Measurements from ENCODE around the gene RAD50.
"Not testable (repeated sequence)": the region's sequence is repeated elsewhere in the genome, so short reads cannot be mapped to it uniquely, and the experiment has no call there.

RAD50 gene

DNA sequence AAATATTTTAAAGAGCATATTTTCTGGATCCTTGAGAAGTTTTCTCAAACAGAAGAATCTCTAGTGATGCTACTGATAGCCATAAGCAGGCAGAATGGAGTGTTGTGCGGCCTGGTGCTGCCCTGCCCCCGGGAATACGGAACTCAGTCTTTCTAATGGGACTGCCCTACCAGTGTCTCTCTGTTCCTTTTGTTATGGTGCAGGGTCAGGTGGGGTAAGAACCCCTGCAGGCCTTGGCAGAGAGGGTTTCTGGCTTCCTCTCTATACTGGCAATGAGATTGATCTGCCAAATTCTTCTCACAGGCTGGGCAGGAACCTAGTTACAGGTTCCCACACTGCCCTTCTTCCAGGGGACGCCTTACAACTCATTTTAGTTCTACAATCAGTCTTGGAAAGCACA lies 16.0 kb upstream of the RAD50 start:
- no peaks in the 10 kb centered on the region for H3K9me3 Mint-ChIP-seq
- peaks cover 2 to 6% of the 10 kb centered on the region in 2 donors for H3K4me1 Mint-ChIP-seq
- H3K27ac Mint-ChIP-seq, result no peak overlapping the region
- no peak overlapping the region for H3K4me3 Mint-ChIP-seq
- H3K27me3 Mint-ChIP-seq, result peaks cover 0 to 10% of the 10 kb centered on the region in 2 donors
- DNase-seq (no peak), ATAC-seq (replicated peaks) (no peak)
- no peaks in the 10 kb centered on the region for H3K36me3 Mint-ChIP-seq

DNA sequence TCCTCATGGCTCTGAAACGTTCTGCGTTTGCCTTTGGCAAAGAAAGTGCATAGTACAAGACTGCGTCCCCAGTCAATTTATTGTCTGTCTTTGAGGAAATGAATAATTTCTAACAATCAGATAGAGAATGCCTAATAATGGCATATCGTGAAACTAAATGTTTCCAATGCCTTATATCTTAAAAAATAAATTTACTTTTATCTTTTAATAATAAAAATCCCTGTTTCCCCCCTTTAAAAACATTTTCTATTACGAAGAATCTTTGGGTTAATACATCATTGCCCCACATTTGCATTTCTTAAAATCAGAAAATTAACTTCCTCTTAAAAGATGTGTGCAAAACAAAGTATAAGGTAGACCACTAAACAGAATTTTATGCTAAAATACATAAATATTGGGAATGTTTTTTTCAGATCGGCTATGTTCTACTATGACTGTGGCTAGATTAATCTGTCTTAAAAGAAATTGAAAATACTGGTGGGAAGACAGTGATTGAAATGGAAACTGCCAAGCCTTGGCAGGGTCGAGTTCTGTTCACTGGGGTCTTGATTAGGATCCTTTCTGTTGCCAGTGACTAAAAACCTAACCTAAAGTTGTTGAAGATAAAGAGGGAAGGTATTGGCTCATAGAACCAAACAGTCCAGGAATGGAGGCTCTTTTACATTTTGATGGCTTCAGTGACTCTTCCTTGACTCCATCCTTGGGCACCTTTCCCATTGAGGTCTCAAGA lies 13.1 kb upstream of the RAD50 start, which contains the start of gene IL5:
TSS of gene IL5 (minus strand) at position 51 of the 730 bp plus-strand sequence. CDS start at position 7, 44 bp downstream.
- H3K9me3 Mint-ChIP-seq, result no peaks in the 10 kb centered on the region
- H3K27me3 Mint-ChIP-seq, result no peaks in the 10 kb centered on the region
- H3K36me3 Mint-ChIP-seq, result no peaks in the 10 kb centered on the region
- DNase-seq (no peak), ATAC-seq (replicated peaks) (no peak)
- H3K4me3 Mint-ChIP-seq, result no peak within 1 kb of the TSS
- peaks cover 2 to 6% of the 10 kb centered on the region in 2 donors for H3K4me1 Mint-ChIP-seq
- H3K27ac Mint-ChIP-seq, result no peak within 1 kb of the TSS

DNA sequence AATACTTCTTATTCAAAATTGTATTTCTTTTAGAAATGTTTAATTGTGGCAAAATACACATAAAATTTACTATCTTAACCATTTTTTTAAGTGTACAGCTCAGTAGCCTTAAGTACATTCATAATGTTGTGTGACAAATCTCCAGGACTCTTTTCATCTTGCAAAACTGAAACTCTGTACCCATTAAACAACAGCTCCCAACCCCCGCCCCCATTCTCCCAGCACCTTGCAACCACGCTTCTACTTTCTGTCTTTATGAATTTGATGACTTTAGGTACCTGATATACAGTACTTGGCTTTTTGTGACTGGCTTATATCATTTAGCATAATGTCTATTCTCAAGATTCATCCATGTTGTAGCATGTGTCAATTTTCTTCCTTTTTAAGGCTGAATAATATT lies 10.7 kb upstream of the RAD50 start:
- Mint-ChIP-seq H3K4me1 (peaks cover 2 to 6% of the 10 kb centered on the region in 2 donors), H3K36me3 (no peaks in the 10 kb centered on the region), H3K4me3 (no peak overlapping the region), H3K9me3 (no peaks in the 10 kb centered on the region), H3K27me3 (no peaks in the 10 kb centered on the region), H3K27ac (no peak overlapping the region)
- no peak for ATAC-seq (replicated peaks)
- no peak for DNase-seq

DNA sequence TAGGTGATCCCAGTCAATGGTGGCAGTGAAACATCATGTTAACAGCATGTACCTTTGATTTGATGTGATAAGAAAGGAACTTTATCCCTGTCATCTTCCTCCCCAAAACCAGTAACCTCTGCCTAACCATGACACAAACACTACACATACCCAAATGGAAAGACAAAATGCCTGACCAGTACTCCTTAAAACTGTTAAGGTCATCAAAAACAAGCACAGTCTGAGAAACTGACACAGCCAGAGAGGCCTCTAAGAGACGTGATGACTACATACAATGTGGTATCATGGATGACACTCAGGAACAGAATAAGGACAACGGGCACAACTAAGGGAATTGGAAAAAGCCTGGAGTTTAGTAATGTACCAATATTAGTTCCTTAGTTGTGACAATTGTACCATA lies 9.5 kb upstream of the RAD50 start:
- H3K9me3 Mint-ChIP-seq, result no peaks in the 10 kb centered on the region
- ATAC-seq (replicated peaks), result no peak
- no peaks in the 10 kb centered on the region for H3K27me3 Mint-ChIP-seq
- no peak for DNase-seq
- H3K4me3 Mint-ChIP-seq, result no peak overlapping the region
- H3K36me3 Mint-ChIP-seq, result no peaks in the 10 kb centered on the region
- peaks cover 2 to 6% of the 10 kb centered on the region in 2 donors for H3K4me1 Mint-ChIP-seq
- no peak overlapping the region for H3K27ac Mint-ChIP-seq

DNA sequence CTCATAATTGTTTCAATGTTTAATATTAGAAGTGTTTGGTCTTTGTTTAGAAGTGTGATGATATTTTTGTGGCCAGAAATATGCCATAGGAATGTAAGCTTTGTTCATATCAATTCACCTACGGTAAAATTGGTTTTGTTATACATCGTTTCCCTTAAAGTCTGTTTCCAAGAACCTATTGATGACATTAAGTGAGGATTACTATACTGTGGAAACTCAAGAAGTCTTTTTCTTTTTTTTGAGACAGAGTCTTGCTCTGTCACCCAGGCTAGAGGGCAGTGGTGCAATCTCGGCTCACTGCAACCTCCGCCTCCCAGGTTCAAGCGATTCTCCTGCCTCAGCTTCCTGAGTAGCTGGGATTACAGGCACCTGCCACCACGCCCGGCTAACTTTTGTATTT lies 7.9 kb upstream of the RAD50 start:
- not testable (repeated sequence) for H3K36me3 Mint-ChIP-seq; ATAC-seq (replicated peaks); H3K27ac Mint-ChIP-seq; H3K4me1 Mint-ChIP-seq; H3K27me3 Mint-ChIP-seq; DNase-seq; H3K4me3 Mint-ChIP-seq; H3K9me3 Mint-ChIP-seq

DNA sequence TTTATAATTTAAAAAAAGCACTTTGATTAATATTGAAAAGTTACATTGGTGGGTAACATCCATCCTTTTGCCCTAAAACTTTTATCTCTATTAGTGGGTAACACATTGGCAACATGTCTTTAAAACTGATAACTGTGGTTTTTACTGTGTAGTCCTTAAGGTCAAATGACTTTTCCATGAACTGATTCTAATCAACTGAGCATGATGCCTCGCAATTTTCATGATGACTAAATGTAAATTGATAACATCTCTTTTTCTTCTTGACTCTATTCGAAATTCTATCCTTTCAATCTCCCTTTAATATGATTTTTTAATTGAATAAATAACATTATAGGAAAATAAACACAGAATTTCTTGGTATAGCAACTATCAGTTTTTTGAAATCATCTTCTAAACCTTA lies 7.2 kb upstream of the RAD50 start:
- DNase-seq (no peak), ATAC-seq (replicated peaks) (no peak)
- Mint-ChIP-seq H3K4me1 (peaks cover 0 to 2% of the 10 kb centered on the region in 2 donors), H3K4me3 (no peak overlapping the region), H3K27ac (no peak overlapping the region), H3K27me3 (no peaks in the 10 kb centered on the region), H3K36me3 (no peaks in the 10 kb centered on the region), H3K9me3 (no peaks in the 10 kb centered on the region)

DNA sequence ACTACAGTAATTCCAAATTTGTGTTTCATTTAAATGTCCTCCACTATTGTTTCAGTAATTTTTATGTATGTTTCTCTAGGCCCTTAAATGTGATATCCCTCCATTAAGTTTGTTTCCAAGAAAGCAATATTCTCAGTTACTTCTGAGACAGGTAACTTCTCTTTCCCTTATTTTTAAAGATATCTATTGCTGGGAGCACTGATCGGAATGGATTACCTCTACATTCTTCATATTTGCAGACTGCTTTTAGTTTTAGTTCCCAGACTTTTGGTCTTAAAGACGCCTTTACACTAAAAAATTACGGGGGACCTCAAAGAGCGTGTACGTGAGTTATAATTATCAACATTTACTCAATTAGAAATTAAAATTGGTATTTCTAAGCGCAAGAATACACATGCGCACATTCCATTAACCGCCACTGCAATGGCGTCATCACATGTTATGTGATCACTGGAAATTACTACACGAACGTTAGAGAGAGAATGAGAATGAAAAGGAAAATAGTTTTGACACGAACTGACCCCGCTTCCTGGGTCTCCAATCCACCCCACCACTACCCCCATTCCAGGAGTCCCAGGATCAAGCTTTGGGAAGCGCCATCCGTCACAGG lies 519 bp upstream of the RAD50 start:
- Mint-ChIP-seq H3K36me3 (peaks cover 0 to 12% of the 10 kb centered on the region in 2 donors), H3K27me3 (no peaks in the 10 kb centered on the region), H3K9me3 (peaks cover 0 to 5% of the 10 kb centered on the region in 2 donors), H3K27ac (peak overlapping the region; percentile 98), H3K4me3 (peak overlapping the region; percentile 97 to 98), H3K4me1 (peaks cover 9 to 24% of the 10 kb centered on the region in 2 donors)
- DNase-seq (no peak), ATAC-seq (replicated peaks) (no peak)

DNA sequence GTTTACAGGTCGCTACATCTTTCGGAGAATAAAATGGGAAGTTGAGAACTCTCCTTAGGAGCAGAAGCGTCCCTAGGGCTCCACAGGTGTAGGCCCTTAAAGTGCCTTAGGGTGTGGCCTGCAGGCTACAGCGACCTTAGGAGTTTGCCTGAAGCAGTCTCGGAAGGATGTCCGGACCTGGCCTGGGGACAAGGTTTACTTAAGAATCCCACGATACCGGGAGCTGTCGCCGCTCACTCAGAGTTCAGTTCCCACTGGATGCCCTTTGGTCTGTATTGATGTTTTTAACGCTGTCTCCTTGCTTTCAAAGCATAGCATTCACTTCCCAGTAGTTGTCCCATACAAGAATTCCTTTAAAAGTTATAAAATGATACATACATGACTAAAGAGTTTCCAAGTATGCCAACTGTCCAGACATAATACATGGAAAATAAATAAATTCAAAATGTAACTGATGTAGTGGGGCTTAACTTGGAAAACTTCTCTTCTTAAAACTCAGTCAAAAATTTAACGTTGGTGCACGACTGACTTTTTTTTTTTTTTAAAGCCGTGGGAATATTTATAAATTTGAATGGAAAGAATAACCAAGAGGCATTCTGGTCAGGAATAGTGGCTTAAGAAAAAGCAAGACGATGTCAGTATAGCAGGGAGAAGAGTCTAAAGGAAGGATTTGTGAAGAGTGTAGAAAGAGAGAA lies 848 bp downstream of the RAD50 start:
- Mint-ChIP-seq H3K36me3 (peaks cover 0 to 12% of the 10 kb centered on the region in 2 donors), H3K9me3 (peaks cover 0 to 5% of the 10 kb centered on the region in 2 donors), H3K4me3 (peak overlapping the region; percentile 97 to 98), H3K27me3 (no peaks in the 10 kb centered on the region), H3K4me1 (peaks cover 9 to 24% of the 10 kb centered on the region in 2 donors), H3K27ac (peak overlapping the region; percentile 98)
- no peak for DNase-seq
- peak; percentile 49 to 57 for ATAC-seq (replicated peaks)

DNA sequence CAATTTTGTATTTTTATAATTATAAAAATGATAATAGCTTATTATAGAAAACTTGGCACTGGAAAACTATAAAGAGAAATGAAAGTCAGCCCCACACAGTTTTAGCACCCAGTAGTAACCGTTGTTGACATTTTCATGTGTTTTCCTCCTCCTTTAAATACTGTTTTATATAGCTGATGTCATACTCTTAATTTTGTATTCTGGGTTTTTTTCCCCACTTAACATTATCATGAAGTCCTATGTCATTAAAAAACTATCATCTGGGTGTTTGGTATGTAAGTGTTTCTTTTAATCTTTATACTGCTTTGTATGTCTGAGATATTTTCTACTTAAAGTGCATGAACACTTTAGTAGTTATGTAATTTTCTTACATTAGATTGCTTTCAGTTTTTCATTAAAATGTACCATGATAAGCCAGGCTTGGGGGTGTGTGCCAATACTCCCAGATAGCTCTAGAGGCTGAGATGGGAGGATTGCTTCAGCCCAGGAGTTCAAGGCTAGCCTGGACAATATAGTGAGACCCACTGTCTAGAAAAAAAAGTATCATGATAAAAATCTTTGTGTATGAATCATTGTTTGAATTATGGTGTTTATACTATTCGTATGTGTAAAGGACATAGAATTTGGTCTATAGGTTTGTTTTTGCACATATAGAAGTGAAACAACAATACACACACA lies 2.7 kb downstream of the RAD50 start:
- Mint-ChIP-seq H3K27ac (no peak overlapping the region), H3K27me3 (no peaks in the 10 kb centered on the region), H3K36me3 (peaks cover 0 to 12% of the 10 kb centered on the region in 2 donors), H3K4me3 (no peak overlapping the region), H3K9me3 (peaks cover 0 to 5% of the 10 kb centered on the region in 2 donors), H3K4me1 (peaks cover 8 to 24% of the 10 kb centered on the region in 2 donors)
- no peak for ATAC-seq (replicated peaks)
- no peak for DNase-seq

DNA sequence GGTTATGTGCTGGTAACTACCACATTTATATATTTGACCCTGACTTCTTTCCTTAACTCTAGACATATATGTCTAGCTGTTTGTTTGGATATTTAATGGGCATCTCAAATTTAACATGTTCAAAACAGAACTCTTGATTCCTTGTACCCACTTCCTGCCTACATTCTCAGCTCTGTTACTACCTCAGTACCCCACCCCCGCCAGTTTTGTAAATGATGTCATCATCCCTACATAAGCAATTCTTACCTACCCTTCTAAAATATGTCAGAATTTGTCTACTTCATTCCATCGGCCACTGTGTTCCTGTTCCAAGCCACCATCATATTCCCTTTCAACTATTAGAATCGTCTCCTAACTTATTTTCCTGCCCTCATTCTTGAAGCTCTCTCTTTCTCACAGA lies 4.8 kb downstream of the RAD50 start:
- no peak overlapping the region for H3K4me3 Mint-ChIP-seq
- H3K27me3 Mint-ChIP-seq, result no peaks in the 10 kb centered on the region
- ATAC-seq (replicated peaks) (no peak), DNase-seq (no peak)
- peaks cover 2 to 6% of the 10 kb centered on the region in 2 donors for H3K9me3 Mint-ChIP-seq
- peaks cover 11 to 12% of the 10 kb centered on the region in 2 donors for H3K36me3 Mint-ChIP-seq
- H3K4me1 Mint-ChIP-seq, result peaks cover 12 to 20% of the 10 kb centered on the region in 2 donors
- no peak overlapping the region for H3K27ac Mint-ChIP-seq

DNA sequence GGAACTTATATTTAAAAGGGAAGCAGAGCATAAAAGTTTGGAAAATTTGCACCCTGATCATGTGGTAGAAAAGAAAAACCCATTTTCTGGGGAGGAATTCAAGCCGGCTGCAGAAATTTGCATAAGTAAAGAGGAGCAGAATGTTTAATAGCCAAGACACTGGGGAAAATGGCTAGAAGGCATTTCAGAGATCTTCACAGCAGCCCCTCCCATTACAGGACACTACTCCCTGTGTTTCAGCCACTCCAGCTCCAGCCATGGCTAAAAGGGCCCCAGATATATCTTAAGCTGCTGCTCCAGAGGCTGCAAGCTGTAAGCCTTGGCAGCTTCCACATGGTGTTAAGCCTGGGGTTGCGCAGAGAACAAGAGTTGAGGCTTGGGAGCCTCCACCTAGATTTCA lies 7.8 kb downstream of the RAD50 start:
- ATAC-seq (replicated peaks); H3K9me3 Mint-ChIP-seq; DNase-seq; H3K4me1 Mint-ChIP-seq; H3K27me3 Mint-ChIP-seq; H3K4me3 Mint-ChIP-seq; H3K27ac Mint-ChIP-seq: not testable (repeated sequence)
- peaks cover 22 to 27% of the 10 kb centered on the region in 2 donors for H3K36me3 Mint-ChIP-seq

DNA sequence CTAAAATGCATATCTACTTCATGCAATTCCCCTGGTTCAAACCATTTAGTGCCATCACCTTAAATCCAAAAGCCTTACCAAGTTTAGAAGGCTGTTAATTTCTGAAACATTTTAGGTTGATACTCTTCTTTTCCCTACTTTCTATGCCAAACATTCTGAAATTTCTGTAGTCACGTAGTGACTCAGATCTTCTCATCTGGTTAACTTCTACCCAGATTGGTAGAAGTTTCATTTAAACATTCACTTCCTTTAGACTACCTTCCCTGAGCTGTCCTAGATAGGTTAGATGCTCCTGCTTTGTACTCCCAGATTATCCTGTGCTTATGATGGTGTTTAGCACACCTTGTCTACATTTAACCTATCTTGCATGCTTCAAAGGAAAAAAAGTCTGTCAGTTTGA lies 9.9 kb downstream of the RAD50 start:
- Mint-ChIP-seq H3K4me1 (peaks cover 4 to 8% of the 10 kb centered on the region in 2 donors), H3K36me3 (peaks cover 32 to 41% of the 10 kb centered on the region in 2 donors), H3K27me3 (no peaks in the 10 kb centered on the region), H3K4me3 (no peak overlapping the region), H3K9me3 (peaks cover 0 to 6% of the 10 kb centered on the region in 2 donors), H3K27ac (no peak overlapping the region)
- DNase-seq, result no peak
- no peak for ATAC-seq (replicated peaks)

DNA sequence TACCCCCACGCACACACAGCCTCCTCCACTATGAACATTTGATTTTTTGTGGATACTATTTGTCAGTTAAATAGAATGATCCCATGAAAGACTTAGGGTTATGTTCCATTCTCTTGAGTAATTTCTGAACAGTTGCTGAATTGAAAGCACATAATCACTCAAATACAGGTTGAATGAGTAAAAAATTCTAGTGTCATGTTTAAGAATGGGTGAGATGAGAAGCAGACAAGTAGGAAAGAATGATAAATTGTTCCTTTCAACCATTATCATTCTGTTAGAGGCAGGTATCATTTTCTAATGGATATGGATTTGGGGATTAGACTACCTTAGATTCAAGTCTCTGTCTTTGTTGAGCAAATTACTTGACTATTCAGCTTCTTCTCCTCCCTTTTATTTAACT lies 19.3 kb downstream of the RAD50 start:
- no peaks in the 10 kb centered on the region for H3K4me1 Mint-ChIP-seq
- no peak overlapping the region for H3K4me3 Mint-ChIP-seq
- peaks cover 37 to 58% of the 10 kb centered on the region in 2 donors for H3K36me3 Mint-ChIP-seq
- no peak overlapping the region for H3K27ac Mint-ChIP-seq
- H3K27me3 Mint-ChIP-seq, result no peaks in the 10 kb centered on the region
- H3K9me3 Mint-ChIP-seq, result peaks cover 0 to 3% of the 10 kb centered on the region in 2 donors
- ATAC-seq (replicated peaks) (no peak), DNase-seq (no peak)

DNA sequence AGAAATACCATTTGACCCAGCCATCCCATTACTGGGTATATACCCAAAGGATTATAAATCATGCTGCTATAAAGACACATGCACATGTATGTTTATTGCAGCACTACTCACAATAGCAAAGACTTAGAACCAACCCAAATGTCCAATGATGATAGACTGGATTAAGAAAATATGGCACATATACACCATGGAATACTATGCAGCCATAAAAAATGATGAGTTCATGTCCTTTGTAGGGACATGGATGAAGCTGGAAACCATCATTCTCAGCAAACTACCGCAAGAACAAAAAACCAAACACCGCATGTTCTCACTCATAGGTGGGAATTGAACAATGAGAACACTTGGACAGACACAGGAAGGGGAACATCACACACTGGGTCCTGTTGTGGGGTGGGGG lies 27.8 kb downstream of the RAD50 start:
- H3K9me3 Mint-ChIP-seq; H3K27ac Mint-ChIP-seq; H3K4me3 Mint-ChIP-seq; ATAC-seq (replicated peaks); H3K27me3 Mint-ChIP-seq; DNase-seq; H3K4me1 Mint-ChIP-seq: not testable (repeated sequence)
- H3K36me3 Mint-ChIP-seq, result peaks cover 26 to 50% of the 10 kb centered on the region in 2 donors

All from stimulated activated naive B cell treated with anti-CD40 and anti-IgM and Interleukin-4, amounts not matched to agents 10 μg/mL and 1 μg/mL and 100 μg/mL, for 72 hours (primary cell).